Osteocyte (in vitro differentiated cells): Measurements from ENCODE around the gene DLG5. TPM values are rescaled to one million over a fixed set of nuclear protein-coding genes. Genes with fewer than 3 reads are reported as not detected.

Experiments
- DNase-seq: peaks from one replicate; pipeline ENCODE4 v3.0.0; 2021; ENCODE audit warnings: mixed read lengths; ENCODE audit not compliant: unreplicated experiment; ENCODE audit errors: extremely low spot score
- H3K27ac Mint-ChIP-seq: one replicate; pipeline ENCODE4 v1.8.0; 2021; ENCODE audit warnings: mild to moderate bottlenecking, mixed read lengths; ENCODE audit not compliant: unreplicated experiment
- H3K27me3 Mint-ChIP-seq: one replicate; pipeline ENCODE4 v1.8.0; 2021; ENCODE audit warnings: mixed read lengths; ENCODE audit not compliant: unreplicated experiment
- H3K36me3 Mint-ChIP-seq: one replicate; pipeline ENCODE4 v1.8.0; 2021; ENCODE audit warnings: mixed read lengths; ENCODE audit not compliant: unreplicated experiment
- H3K4me1 Mint-ChIP-seq: one replicate; pipeline ENCODE4 v1.8.0; 2021; ENCODE audit warnings: mixed read lengths; ENCODE audit not compliant: unreplicated experiment
- H3K4me3 Mint-ChIP-seq: one replicate; pipeline ENCODE4 v1.8.0; 2021; ENCODE audit warnings: mild to moderate bottlenecking, moderate library complexity, mixed read lengths; ENCODE audit not compliant: unreplicated experiment
- H3K9me3 Mint-ChIP-seq: one replicate; pipeline ENCODE4 v1.8.0; 2021; ENCODE audit warnings: mixed read lengths; ENCODE audit not compliant: unreplicated experiment
- total RNA-seq: library from RNA; stranded (reverse); gene quantifications from 2 replicates; pipeline ENCODE4 v1.2.1, GENCODE V29; 2021
- TF ChIP-seq, protein P1 (sequence below): fragments of 200-600 bp; sonication (generic); IDR thresholded peaks from 2 replicates; pipeline ENCODE4 v1.5.0; 2021; ENCODE audit warnings: antibody characterized with exemption, mild to moderate bottlenecking, moderate library complexity

The DLG5 gene
- total RNA-seq, 1 donor from 2014 or later: 69.8 TPM

DNA sequence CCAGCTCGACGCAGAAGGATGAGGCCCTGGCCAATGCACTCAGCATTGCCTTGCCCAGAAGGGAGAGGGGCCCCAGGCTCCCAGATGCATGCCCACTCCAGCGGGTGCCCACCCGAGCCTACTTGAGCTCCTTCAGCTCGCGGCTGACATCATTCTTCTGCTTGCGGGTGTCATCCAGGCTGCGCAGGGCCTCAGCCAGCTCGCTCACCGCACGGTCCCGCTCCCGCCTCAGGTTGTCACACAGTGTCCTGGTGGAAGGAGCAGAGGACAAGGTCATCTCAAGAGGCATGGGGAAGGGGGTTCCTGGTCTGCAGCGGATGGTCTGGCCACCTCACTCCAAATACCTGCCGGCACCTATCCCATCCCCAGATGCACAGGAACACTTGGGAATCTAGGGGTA, 92.8 kb downstream of the DLG5 start:
- H3K9me3 Mint-ChIP-seq: no peaks in the 10 kb centered on the region
- H3K36me3 Mint-ChIP-seq: peaks cover 26% of the 10 kb centered on the region
- TF ChIP-seq, protein P1, sequence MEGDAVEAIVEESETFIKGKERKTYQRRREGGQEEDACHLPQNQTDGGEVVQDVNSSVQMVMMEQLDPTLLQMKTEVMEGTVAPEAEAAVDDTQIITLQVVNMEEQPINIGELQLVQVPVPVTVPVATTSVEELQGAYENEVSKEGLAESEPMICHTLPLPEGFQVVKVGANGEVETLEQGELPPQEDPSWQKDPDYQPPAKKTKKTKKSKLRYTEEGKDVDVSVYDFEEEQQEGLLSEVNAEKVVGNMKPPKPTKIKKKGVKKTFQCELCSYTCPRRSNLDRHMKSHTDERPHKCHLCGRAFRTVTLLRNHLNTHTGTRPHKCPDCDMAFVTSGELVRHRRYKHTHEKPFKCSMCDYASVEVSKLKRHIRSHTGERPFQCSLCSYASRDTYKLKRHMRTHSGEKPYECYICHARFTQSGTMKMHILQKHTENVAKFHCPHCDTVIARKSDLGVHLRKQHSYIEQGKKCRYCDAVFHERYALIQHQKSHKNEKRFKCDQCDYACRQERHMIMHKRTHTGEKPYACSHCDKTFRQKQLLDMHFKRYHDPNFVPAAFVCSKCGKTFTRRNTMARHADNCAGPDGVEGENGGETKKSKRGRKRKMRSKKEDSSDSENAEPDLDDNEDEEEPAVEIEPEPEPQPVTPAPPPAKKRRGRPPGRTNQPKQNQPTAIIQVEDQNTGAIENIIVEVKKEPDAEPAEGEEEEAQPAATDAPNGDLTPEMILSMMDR: no peak
- no peak for DNase-seq
- H3K4me3 Mint-ChIP-seq: no peak overlapping the region
- H3K4me1 Mint-ChIP-seq: peaks cover 23% of the 10 kb centered on the region
- H3K27ac Mint-ChIP-seq: no peak overlapping the region
- H3K27me3 Mint-ChIP-seq: no peaks in the 10 kb centered on the region

DNA sequence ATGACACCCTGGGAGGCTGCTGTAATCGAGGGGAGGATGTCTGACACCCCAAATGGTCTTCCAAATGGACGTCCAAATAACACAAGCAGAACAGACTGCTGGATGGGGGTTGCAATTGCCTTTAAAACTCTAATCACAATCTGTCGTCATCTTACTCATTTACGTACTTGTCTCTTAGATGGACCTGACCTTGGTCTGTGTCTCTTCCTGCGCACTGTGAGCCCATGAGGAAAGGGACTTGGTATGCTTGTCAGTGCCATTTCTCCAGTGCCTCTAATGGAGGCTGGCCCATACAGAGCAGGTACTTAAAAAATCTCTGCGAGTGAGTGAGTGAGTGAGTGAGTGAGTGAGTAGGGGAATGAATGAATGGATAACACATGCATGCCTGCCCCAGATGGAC, 93.3 kb downstream of the DLG5 start:
- H3K4me3 Mint-ChIP-seq: no peak overlapping the region

DNA sequence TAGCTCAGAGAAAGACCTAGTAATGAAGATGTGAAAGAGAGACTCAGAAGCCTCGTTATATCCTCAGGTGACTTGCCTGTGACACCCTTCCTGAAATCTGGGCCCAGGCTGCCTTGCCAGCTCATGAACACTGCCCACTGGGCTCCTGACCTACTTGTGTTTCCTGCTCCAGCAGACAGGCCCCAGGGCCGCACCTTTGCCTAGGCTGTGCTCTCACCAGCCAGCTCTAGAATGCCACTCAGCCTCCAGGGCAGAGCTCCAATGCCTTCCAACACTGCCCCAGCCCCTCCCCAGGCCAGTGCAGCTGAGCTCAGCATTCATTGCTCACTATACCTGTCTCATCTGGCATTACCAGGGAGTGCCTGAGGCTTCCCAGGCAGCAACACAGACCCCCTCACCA, 94.3 kb downstream of the DLG5 start:
- Mint-ChIP-seq H3K27ac (no peak overlapping the region), H3K36me3 (peaks cover 27% of the 10 kb centered on the region), H3K9me3 (no peaks in the 10 kb centered on the region), H3K27me3 (no peaks in the 10 kb centered on the region), H3K4me1 (peaks cover 8% of the 10 kb centered on the region), H3K4me3 (no peak overlapping the region)
- DNase-seq: peak; percentile 81
- TF ChIP-seq, protein P1: no peak

More for the DNA sequence above, 93.3 kb downstream of the DLG5 start:
- DNase-seq: no peak
- H3K27me3 Mint-ChIP-seq: no peaks in the 10 kb centered on the region
- no peaks in the 10 kb centered on the region for H3K9me3 Mint-ChIP-seq
- peaks cover 27% of the 10 kb centered on the region for H3K36me3 Mint-ChIP-seq
- TF ChIP-seq, protein P1: no peak
- H3K27ac Mint-ChIP-seq: no peak overlapping the region
- H3K4me1 Mint-ChIP-seq: peaks cover 18% of the 10 kb centered on the region

DNA sequence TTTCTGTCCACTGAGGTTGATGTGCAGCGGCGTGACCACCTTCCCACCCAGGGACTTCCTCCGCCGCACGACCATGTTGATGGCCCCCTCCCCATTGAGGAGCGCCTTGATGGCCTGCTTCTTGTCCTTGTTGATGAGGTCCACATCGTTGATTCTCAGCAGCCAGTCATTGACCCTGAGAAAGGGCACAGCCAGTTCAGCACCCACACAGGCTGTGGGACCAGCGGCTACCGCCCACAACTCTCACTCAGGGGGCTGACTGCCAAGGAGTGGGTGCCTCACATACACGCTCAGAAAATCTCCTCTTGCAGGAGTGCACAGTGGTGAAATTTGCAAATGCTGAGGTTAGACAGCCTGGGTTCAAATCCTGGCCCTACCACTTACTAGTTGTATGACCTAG, 97.2 kb downstream of the DLG5 start:
- H3K4me3 Mint-ChIP-seq: no peak overlapping the region
- no peaks in the 10 kb centered on the region for H3K27me3 Mint-ChIP-seq
- H3K27ac Mint-ChIP-seq: no peak overlapping the region
- TF ChIP-seq, protein P1: no peak
- peaks cover 33% of the 10 kb centered on the region for H3K36me3 Mint-ChIP-seq
- no peaks in the 10 kb centered on the region for H3K9me3 Mint-ChIP-seq
- peaks cover 5% of the 10 kb centered on the region for H3K4me1 Mint-ChIP-seq
- no peak for DNase-seq

DNA sequence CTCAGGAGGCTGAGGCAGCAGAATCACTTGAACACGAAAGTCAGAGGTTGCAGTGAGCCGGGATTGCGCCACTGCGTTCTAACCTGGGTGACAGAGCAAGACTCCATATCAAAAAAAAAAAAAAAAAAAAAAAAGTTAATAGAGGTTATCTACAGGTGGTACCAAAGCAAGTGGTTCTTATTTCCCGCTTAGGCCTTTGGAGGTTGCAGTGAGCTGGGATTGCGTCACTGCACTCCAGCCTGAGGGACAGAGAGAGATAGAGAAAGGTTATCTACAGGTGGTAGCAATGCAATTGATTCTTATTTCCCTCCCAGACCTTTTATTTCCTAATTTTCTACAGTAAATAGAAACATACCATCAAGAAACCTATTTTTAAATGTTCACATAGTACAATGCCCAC, 98.2 kb downstream of the DLG5 start:
- Mint-ChIP-seq H3K4me3 (no peak overlapping the region), H3K4me1 (peaks cover 5% of the 10 kb centered on the region), H3K36me3 (peaks cover 34% of the 10 kb centered on the region), H3K27me3 (no peaks in the 10 kb centered on the region), H3K9me3 (no peaks in the 10 kb centered on the region), H3K27ac (no peak overlapping the region)
- TF ChIP-seq, protein P1: no peak
- DNase-seq: no peak
